ENCODE results near the gene CETN3.

GRCh38 chr5:90410178-90410762 is 714 bp upstream of the CETN3 start:
- TF ChIP-seq PATZ1 (CRISPR knock-in tag; IDR thresholded peaks at IDR 0.05; ENCODE audit: borderline replicate concordance) = no peak
- no peak for TF ChIP-seq PREB (CRISPR knock-in tag; IDR thresholded peaks at IDR 0.05)
- TF ChIP-seq CTCF (IDR thresholded peaks at IDR 0.05 in 2 of 3, conservative IDR thresholded peaks at IDR 0.05 in 1 of 3; ENCODE audit: insufficient read depth in 2 of 3, low read depth in 1 of 3, low read length in 3 of 3) = no peak
- no peak for TF ChIP-seq CBX2 (IDR thresholded peaks at IDR 0.05; ENCODE audit: insufficient read depth, low read length, poor library complexity, severe bottlenecking)
- no peak for TF ChIP-seq ARID4B (CRISPR knock-in tag; IDR thresholded peaks at IDR 0.05)
- no peak for TF ChIP-seq MAFK (IDR thresholded peaks at IDR 0.05; ENCODE audit: low read length)
- no peak for TF ChIP-seq ZNF274 (IDR thresholded peaks at IDR 0.05; ENCODE audit: borderline replicate concordance, low read depth, low read length)
- 0 out of 2 replicates have a peak, but pooled peaks have one; percentile 83 for TF ChIP-seq POLR2H (tag; IDR thresholded peaks at IDR 0.05; ENCODE audit: low read depth)
- TF ChIP-seq POLR2A (conservative IDR thresholded peaks at IDR 0.05) = no peak
- no peak for TF ChIP-seq JUN (IDR thresholded peaks at IDR 0.05; ENCODE audit: borderline replicate concordance, low read depth, low read length)
- TF ChIP-seq JUN (CRISPR knock-in tag; IDR thresholded peaks at IDR 0.05; ENCODE audit: borderline replicate concordance) = no peak
- TF ChIP-seq POLR2AphosphoS5 (IDR thresholded peaks at IDR 0.05; ENCODE audit: control insufficient read depth, insufficient read depth, low read depth, low read length) = no peak

Measured in K562 (cell line).